Calu3 (cell line): ENCODE measurements around the gene CDK15. TPM values are rescaled to one million over a fixed set of nuclear protein-coding genes. Genes with fewer than 3 reads are reported as not detected.

Source experiments
- BruUV-seq: library from RNA; stranded (reverse); fragments of 400-500 nt; replicated peaks from 2 replicates; lab custom pipeline; 2021; lab: Mats Ljungman, UMichigan
- CTCF ChIA-PET: fragments of 300-600 bp; sonication (Branson Sonifier 250); formaldehyde crosslinking; loops from one replicate; lab custom pipeline; 2022; ENCODE audit warnings: antibody characterized with exemption; lab: Charles Lee
- DNase-seq: peaks from one replicate; pipeline ENCODE4 v3.0.0; 2022
- H3K27ac Mint-ChIP-seq: one replicate; pipeline ENCODE4 v1.8.0; 2022; ENCODE audit warnings: mixed read lengths; ENCODE audit not compliant: unreplicated experiment
- H3K27me3 Mint-ChIP-seq: one replicate; pipeline ENCODE4 v1.8.0; 2022; ENCODE audit warnings: mixed read lengths; ENCODE audit not compliant: unreplicated experiment
- H3K36me3 Mint-ChIP-seq: one replicate; pipeline ENCODE4 v1.8.0; 2022; ENCODE audit warnings: mild to moderate bottlenecking, moderate library complexity, mixed read lengths; ENCODE audit not compliant: insufficient read depth, unreplicated experiment
- H3K4me1 Mint-ChIP-seq: one replicate; pipeline ENCODE4 v1.8.0; 2022; ENCODE audit warnings: mild to moderate bottlenecking, low read depth, mixed read lengths; ENCODE audit not compliant: unreplicated experiment
- H3K4me3 Mint-ChIP-seq: one replicate; pipeline ENCODE4 v1.8.0; 2022; ENCODE audit warnings: mild to moderate bottlenecking, low read depth, moderate library complexity, mixed read lengths; ENCODE audit not compliant: unreplicated experiment
- H3K9me3 Mint-ChIP-seq: one replicate; pipeline ENCODE4 v1.8.0; 2022; ENCODE audit warnings: low read depth, mixed read lengths; ENCODE audit not compliant: unreplicated experiment
- intact Hi-C: fragments of 100-400 bp; cut with micrococcal nuclease; formaldehyde crosslinking; loops from one replicate; pipeline ENCODE4 v1.10.0; 2022; ENCODE audit not compliant: unreplicated experiment
- total RNA-seq: library from RNA; stranded (reverse); gene quantifications from 2 replicates; pipeline ENCODE4 v1.2.3, GENCODE V29; 2022
- TF ChIP-seq, protein P1 (sequence below): fragments of 200-600 bp; IDR thresholded peaks from one replicate; pipeline ENCODE4 v1.8.0; 2022; ENCODE audit warnings: antibody characterized with exemption; ENCODE audit not compliant: unreplicated experiment

Gene CDK15
- total RNA-seq, 1 experiment from 2014 or later = not detected

DNA sequence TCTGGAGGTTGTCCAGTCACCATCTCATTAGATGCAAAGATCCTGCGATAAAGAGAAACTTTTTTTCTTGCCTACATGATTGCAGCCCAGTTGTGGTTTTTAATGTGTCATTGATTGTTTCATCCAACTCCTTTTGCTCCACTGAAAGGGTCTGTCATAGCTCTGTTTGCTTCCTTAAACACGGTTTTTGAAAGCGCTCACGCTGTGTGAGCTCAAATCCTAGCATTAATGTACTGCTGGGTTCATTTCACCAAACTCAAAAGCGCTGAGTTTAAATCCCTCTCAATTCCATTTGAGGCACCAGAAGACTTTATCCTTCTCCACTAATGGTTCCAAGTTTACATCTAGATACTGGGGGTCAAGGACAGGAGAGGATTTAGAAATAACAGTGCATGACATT, 53.6 kb downstream of the CDK15 start:
- intact Hi-C loops = loop anchor here (1.0 to 5.0 kb wide), 6 partner anchors 62 to 318 kb away; no protein-coding TSS in a partner anchor
- H3K27ac Mint-ChIP-seq = no peak overlapping the region
- TF ChIP-seq, protein P1, sequence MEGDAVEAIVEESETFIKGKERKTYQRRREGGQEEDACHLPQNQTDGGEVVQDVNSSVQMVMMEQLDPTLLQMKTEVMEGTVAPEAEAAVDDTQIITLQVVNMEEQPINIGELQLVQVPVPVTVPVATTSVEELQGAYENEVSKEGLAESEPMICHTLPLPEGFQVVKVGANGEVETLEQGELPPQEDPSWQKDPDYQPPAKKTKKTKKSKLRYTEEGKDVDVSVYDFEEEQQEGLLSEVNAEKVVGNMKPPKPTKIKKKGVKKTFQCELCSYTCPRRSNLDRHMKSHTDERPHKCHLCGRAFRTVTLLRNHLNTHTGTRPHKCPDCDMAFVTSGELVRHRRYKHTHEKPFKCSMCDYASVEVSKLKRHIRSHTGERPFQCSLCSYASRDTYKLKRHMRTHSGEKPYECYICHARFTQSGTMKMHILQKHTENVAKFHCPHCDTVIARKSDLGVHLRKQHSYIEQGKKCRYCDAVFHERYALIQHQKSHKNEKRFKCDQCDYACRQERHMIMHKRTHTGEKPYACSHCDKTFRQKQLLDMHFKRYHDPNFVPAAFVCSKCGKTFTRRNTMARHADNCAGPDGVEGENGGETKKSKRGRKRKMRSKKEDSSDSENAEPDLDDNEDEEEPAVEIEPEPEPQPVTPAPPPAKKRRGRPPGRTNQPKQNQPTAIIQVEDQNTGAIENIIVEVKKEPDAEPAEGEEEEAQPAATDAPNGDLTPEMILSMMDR = no peak
- H3K27me3 Mint-ChIP-seq = peaks cover 24% of the 10 kb centered on the region
- peaks cover 30% of the 10 kb centered on the region for H3K4me1 Mint-ChIP-seq
- H3K4me3 Mint-ChIP-seq = no peak overlapping the region
- H3K9me3 Mint-ChIP-seq = no peaks in the 10 kb centered on the region
- BruUV-seq = no TSS peak
- CTCF ChIA-PET = interaction anchor here (1.8 to 2.5 kb wide), 3 partner anchors 147 to 299 kb away, joined by 14 to 15 read pairs (median 15); no protein-coding TSS in a partner anchor
- no peak for DNase-seq
- no peaks in the 10 kb centered on the region for H3K36me3 Mint-ChIP-seq

DNA sequence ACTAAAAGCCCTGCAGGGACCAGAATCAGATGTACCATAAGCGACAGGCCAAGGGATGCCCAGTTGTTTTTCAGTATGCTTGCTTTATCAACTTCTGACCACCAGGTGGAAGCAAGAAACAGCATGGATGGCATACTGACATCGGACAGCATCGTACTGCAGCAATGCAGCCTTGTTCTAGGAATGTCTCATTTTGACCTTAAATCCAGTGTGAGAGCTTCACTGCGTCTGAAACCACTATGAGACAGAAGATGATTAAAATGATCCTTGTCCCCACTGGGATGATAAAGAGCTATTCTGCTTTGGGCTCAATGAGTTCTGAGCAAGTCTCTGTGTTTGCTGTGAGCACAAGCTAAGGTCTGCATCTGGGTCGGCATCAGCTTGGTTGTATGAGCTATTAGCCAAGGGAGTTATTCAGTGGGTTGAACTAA, 54.3 kb downstream of the CDK15 start:
- H3K27ac Mint-ChIP-seq = no peak overlapping the region
- CTCF ChIA-PET = interaction anchor here (0.6 to 2.5 kb wide), 9 partner anchors 146 to 356 kb away, joined by 3 to 15 read pairs (median 4); no protein-coding TSS in a partner anchor
- no TSS peak for BruUV-seq
- peaks cover 24% of the 10 kb centered on the region for H3K27me3 Mint-ChIP-seq
- intact Hi-C loops = loop anchor here (1.0 to 5.0 kb wide), 6 partner anchors 62 to 318 kb away; no protein-coding TSS in a partner anchor
- H3K9me3 Mint-ChIP-seq = no peaks in the 10 kb centered on the region
- H3K4me3 Mint-ChIP-seq = no peak overlapping the region
- TF ChIP-seq, protein P1 = peak; percentile 87
- peak; percentile 65 for DNase-seq
- H3K36me3 Mint-ChIP-seq = no peaks in the 10 kb centered on the region
- peaks cover 28% of the 10 kb centered on the region for H3K4me1 Mint-ChIP-seq

DNA sequence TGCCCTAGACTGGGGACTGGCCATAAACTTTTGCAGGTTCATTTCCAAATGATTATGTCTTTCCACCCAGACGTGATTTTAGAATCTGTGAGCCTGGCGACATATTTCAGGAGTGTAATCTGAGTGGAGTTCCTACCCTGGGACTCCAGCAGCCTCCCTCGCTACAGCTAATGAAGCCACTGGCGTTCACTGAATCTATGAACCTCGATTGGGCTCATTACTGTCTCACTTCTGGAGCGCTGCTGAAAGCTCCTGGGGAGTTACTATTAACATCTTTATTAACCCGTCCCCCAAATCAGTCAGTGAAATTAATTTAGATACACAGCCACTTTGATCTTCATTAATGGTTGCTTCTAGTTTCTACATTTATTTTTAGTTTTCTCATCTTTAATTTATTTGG, 56.5 kb downstream of the CDK15 start:
- no peaks in the 10 kb centered on the region for H3K9me3 Mint-ChIP-seq
- TF ChIP-seq, protein P1 = no peak
- CTCF ChIA-PET = no interaction called here
- H3K36me3 Mint-ChIP-seq = no peaks in the 10 kb centered on the region
- BruUV-seq = no TSS peak
- no peak overlapping the region for H3K4me3 Mint-ChIP-seq
- intact Hi-C loops = loop anchor here (5.0 kb wide), 2 partner anchors 74 to 294 kb away; no protein-coding TSS in a partner anchor
- no peak overlapping the region for H3K27ac Mint-ChIP-seq
- DNase-seq = no peak
- peaks cover 44% of the 10 kb centered on the region for H3K4me1 Mint-ChIP-seq
- H3K27me3 Mint-ChIP-seq = peaks cover 16% of the 10 kb centered on the region

DNA sequence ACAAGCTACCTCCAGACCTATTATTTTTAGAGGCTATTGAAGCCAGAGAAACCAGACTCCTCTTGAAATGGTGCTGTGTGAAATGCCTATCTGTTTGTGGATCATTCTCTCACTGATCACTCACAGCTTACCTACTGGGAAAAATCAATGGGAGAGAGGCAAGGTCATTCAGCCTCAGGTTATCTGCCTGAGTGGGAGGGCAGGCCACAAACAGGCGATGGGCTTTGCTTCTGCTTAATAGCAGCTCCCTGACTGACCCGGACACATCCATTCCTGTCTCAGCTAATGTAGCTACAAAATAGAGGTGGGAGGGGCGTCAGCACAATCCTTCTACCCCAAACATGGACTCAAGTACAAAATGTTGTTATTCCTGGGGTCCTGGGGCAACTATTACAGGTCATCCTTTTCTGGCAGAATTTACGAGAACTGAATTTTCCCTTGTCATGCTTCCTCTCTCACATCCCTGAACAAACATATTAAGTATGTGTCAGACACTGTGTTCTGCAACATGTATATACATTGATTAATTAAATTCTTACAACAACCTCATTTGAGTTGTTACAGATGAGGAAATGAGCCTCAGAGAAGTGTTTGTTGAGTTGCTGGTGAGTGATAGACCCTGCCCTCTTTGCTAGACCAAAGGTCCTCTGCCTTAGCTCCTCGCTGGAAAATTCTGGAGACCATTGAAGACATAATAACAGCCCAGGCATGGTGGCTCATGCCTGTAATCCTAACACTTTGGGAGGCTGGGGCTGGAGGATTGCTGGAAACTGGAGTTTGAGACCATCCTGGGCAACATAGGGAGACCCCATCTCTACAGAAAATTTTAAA, 60.5 kb downstream of the CDK15 start:
- H3K4me3 Mint-ChIP-seq = no peak overlapping the region
- H3K9me3 Mint-ChIP-seq = no peaks in the 10 kb centered on the region
- intact Hi-C loops = no loop called here
- DNase-seq = no peak
- BruUV-seq = no TSS peak
- H3K27ac Mint-ChIP-seq = peak overlapping the region; percentile 22
- H3K4me1 Mint-ChIP-seq = peaks cover 29% of the 10 kb centered on the region
- TF ChIP-seq, protein P1 = no peak
- CTCF ChIA-PET = interaction anchor here (0.7 to 2.1 kb wide), 10 partner anchors 10 to 321 kb away, joined by 3 to 6 read pairs (median 3); no protein-coding TSS in a partner anchor
- peaks cover 10% of the 10 kb centered on the region for H3K27me3 Mint-ChIP-seq
- H3K36me3 Mint-ChIP-seq = no peaks in the 10 kb centered on the region
